ENCODE measurements around the gene TRIM17. TPM values are rescaled to one million over a fixed set of nuclear protein-coding genes. Genes with fewer than 3 reads are reported as not detected.

The TRIM17 gene
- total and polyA plus RNA-seq, 9 of the 15 experiments (the other 6 are each of a cell fraction or from before 2014, with no cell fraction given) = not detected

- TF ChIP-seq PBX2 (CRISPR knock-in tag; IDR thresholded peaks at IDR 0.05; ENCODE audit: low read depth) (no peak), PBX2 (tag; conservative IDR thresholded peaks at IDR 0.05; ENCODE audit: low read depth) (no peak), ESRRA (IDR thresholded peaks at IDR 0.05; ENCODE audit: borderline replicate concordance, low read depth) (peak; percentile 63; the same call in 1 of the 2 replicates), TEAD1 (CRISPR knock-in tag; IDR thresholded peaks at IDR 0.05) (peak; percentile 91 to 98), ZFP30 (CRISPR knock-in tag; IDR thresholded peaks at IDR 0.05; ENCODE audit: borderline replicate concordance) (no peak), NR1H2 (CRISPR knock-in tag; IDR thresholded peaks at IDR 0.05) (no peak), RHOXF2B (CRISPR knock-in tag; conservative IDR thresholded peaks at IDR 0.05) (no peak), FOXM1 (IDR thresholded peaks at IDR 0.05; ENCODE audit: low read depth) (peak; percentile 54; the same call in 1 of the 2 replicates), FOXM1 (CRISPR knock-in tag; IDR thresholded peaks at IDR 0.05; ENCODE audit: low read depth) (no peak), TEAD2 (tag; IDR thresholded peaks at IDR 0.05) (no peak), MEF2A (IDR thresholded peaks at IDR 0.05; ENCODE audit: control insufficient read depth, low read depth, low read length) (0 out of 2 replicates have a peak, but pooled peaks have one; percentile 6), MTA1 (IDR thresholded peaks at IDR 0.05; ENCODE audit: borderline replicate concordance) (no peak), XRCC4 (IDR thresholded peaks at IDR 0.05; ENCODE audit: extremely low read depth, insufficient read depth, insufficient read length) (no peak), SIRT6 (IDR thresholded peaks at IDR 0.05; ENCODE audit: low read depth, low read length) (no peak), ZNF408 (CRISPR knock-in tag; IDR thresholded peaks at IDR 0.05; ENCODE audit: low read depth) (no peak), TAF1 (IDR thresholded peaks at IDR 0.05; ENCODE audit: control insufficient read depth, extremely low read depth, insufficient read depth, low read length, severe bottlenecking) (no peak), ERF (CRISPR knock-in tag; IDR thresholded peaks at IDR 0.05) (no peak), CLOCK (CRISPR knock-in tag; IDR thresholded peaks at IDR 0.05; ENCODE audit: borderline replicate concordance) (no peak), PHF8 (IDR thresholded peaks at IDR 0.05; ENCODE audit: borderline replicate concordance, low read length) (no peak), MCM5 (IDR thresholded peaks at IDR 0.05; ENCODE audit: low read depth) (no peak)
- TF ChIP-seq, protein P1, sequence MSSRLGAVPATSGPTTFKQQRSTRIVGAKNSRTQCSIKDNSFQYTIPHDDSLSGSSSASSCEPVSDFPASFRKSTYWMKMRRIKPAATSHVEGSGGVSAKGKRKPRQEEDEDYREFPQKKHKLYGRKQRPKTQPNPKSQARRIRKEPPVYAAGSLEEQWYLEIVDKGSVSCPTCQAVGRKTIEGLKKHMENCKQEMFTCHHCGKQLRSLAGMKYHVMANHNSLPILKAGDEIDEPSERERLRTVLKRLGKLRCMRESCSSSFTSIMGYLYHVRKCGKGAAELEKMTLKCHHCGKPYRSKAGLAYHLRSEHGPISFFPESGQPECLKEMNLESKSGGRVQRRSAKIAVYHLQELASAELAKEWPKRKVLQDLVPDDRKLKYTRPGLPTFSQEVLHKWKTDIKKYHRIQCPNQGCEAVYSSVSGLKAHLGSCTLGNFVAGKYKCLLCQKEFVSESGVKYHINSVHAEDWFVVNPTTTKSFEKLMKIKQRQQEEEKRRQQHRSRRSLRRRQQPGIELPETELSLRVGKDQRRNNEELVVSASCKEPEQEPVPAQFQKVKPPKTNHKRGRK (tag; IDR thresholded peaks at IDR 0.05) = no peak
These were observed 4.5 kb upstream of the TRIM17 start (continued) for GRCh38 chr1:228420968-228421826.

Measured in K562 (cell line).